Mucosa of descending colon (tissue), 3 donors: ENCODE results near the gene REPS2. TPM values are rescaled to one million over a fixed set of nuclear protein-coding genes. Genes with fewer than 3 reads are reported as not detected.

Experiments used
- ATAC-seq: fragments of 200-7000 bp; cut with Tn5 transposase; one replicate; pipeline ENCODE4 v1.9.1; 2020; ENCODE audit warnings: mild to moderate bottlenecking, moderate library complexity
- DNase-seq, 3 donors: peaks; one replicate each; pipeline ENCODE4 v3.0.0-alpha.2; 2020
- H3K36me3 ChIP-seq: fragments of 200-600 bp; one replicate; pipeline ENCODE4 v1.8.0; 2021; ENCODE audit warnings: low read depth, mild to moderate bottlenecking
- H3K4me1 ChIP-seq: fragments of 200-600 bp; one replicate; pipeline ENCODE4 v1.8.0; 2021; ENCODE audit warnings: low read depth, mild to moderate bottlenecking
- H3K4me3 ChIP-seq: fragments of 200-600 bp; one replicate; pipeline ENCODE4 v1.8.0; 2021; ENCODE audit warnings: mild to moderate bottlenecking
- H3K9me3 ChIP-seq: fragments of 200-600 bp; one replicate; pipeline ENCODE4 v1.8.0; 2021; ENCODE audit warnings: mild to moderate bottlenecking
- CTCF ChIP-seq: fragments of 200-600 bp; IDR thresholded peaks from one replicate; pipeline ENCODE4 v1.8.0; 2022; ENCODE audit warnings: antibody characterized with exemption, mild to moderate bottlenecking
- intact Hi-C, 2 donors: fragments of 100-400 bp; cut with DNase I in 1 of 2; cut with micrococcal nuclease in 1 of 2; formaldehyde crosslinking; loops; one replicate each; pipeline versions ENCODE4 v1.11.0 to v1.11.1; 2022; cut with DNase I, micrococcal nuclease
- total RNA-seq, 3 donors: library from RNA; stranded (reverse); fragmentation: NEBNext Ultra II Directional in 2 of 3; extraction: Animal tissue kit (Norgen Biotek cat#: 25700) in 2 of 3; gene quantifications; one replicate each; pipeline versions ENCODE4 v1.2.1 to v1.2.4, GENCODE V29; 2021 to 2023
- donor health status: DM: no; HTN: no; CAD: no; lungs with moderate emphysema.
- donor health status: DM: no; HTN: no; CAD: no.
- donor health status: DM: no; HTN: yes; CAD: no.

The REPS2 gene
- total RNA-seq, 3 donors from 2014 or later, result 12.7 to 19.6 (median 17.2) TPM

DNA sequence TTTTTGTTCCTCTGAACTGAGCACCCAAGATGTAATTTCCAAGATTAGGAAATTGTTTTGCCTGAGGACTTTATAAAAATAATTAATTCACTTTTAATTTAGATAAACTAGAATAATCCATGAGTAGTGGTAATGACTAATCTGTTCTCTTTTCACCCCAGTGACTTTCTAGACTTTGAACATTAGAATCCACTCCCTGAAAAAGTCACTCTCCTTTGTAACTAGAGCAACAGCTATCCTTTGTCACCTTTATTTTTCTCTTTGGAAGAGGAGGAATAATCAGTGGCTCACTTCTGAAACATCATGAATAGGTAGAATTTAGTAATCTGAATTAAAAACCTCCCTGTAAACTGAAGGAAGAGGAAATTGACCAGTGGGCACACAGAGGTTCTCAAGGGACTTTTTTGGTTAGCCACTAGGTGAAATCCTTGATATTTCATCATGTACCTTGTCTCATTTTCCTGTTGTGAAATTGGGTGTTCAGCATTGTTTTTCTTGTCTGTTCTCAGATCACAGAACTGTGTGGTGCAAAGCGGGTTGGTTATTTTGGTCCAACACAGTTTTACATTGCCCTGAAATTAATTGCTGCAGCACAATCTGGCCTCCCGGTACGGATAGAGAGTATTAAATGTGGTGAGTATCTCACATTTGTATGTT lies 59.4 kb downstream of the REPS2 start:
- Histone ChIP-seq H3K4me1 (no peaks in the 10 kb centered on the region), H3K9me3 (no peaks in the 10 kb centered on the region), H3K36me3 (no peaks in the 10 kb centered on the region), H3K4me3 (no peak overlapping the region)
- DNase-seq (no peak), ATAC-seq (no peak)
- intact Hi-C loops, result no loop called here
- TF ChIP-seq CTCF, result no peak

- Histone ChIP-seq H3K4me3 (no peak overlapping the region), H3K36me3 (no peaks in the 10 kb centered on the region), H3K9me3 (no peaks in the 10 kb centered on the region), H3K4me1 (no peaks in the 10 kb centered on the region)
- ATAC-seq, result peak; percentile 32
- no peak for TF ChIP-seq CTCF
- intact Hi-C loops, result no loop called here
- peak in 1 of 3 donors; percentile 38 for DNase-seq
Measured at GRCh38 chrX:17007134-17007768, 60.8 kb downstream of the REPS2 start.

DNA sequence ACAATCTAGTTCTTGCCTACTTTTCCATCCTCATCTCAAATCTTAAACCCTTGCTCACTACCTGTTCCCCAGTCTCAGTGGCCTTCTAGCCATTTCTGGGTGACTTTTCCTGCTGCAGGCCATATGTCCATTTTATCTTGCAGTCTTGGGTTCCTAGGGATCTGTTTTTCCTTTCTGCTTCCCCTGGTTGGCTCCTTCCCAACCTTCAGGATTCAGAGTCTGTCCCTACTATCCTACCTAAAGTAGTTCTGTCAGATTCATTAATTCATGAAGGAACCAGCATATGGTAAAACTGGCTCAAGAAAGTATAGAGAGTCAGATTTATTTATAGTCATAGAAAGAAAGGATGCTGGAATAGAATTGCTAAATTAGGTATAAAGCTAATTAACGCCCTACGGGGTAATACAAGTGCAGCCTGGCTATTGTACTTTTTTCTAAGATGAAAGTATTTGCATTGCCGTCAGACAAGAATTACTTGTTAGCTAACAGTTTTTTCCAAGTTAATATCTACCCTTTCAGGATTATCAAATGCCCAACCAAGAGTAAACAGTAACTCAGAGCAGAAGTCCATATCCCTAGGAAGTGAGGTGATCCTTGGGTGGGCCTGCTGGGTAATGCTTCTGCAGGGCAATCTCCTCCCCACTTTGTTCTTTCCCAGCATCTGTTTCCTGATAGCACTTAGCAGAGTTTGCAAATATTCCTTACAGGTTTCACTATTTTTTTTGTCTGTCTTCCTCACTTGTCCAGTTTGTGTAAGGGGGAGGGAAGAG lies 63.6 kb downstream of the REPS2 start:
- Histone ChIP-seq H3K36me3 (no peaks in the 10 kb centered on the region), H3K9me3 (no peaks in the 10 kb centered on the region), H3K4me1 (no peaks in the 10 kb centered on the region), H3K4me3 (no peak overlapping the region)
- intact Hi-C loops, result no loop called here
- ATAC-seq, result peak; percentile 86
- TF ChIP-seq CTCF, result no peak
- DNase-seq, result peak in 1 of 3 donors; percentile 28

DNA sequence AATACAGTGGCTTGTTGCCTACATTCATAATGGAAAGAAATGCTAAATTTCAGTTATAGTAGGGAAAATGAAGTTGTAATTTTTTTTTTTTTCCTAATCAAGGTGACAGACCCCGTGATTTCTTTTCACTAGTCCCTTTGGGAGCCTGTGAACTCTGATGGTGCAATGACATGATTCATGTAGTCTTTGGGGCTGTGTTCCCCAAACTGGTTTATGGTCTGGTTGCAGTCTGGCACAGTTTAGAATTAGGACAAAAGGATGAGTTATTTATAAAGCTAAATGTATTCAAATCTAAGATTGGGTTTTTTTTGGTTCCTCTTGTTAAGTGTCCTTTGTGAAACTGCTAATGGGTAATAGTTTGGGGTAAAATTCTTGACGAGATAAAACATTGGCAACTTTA lies 66.0 kb downstream of the REPS2 start:
- no peak for TF ChIP-seq CTCF
- ATAC-seq (no peak), DNase-seq (no peak)
- H3K36me3 ChIP-seq, result no peaks in the 10 kb centered on the region
- intact Hi-C loops, result no loop called here
- no peak overlapping the region for H3K4me3 ChIP-seq
- H3K4me1 ChIP-seq, result no peaks in the 10 kb centered on the region
- H3K9me3 ChIP-seq, result no peaks in the 10 kb centered on the region

GRCh38 chrX:17014216-17014615 lies 67.8 kb downstream of the REPS2 start:
- Histone ChIP-seq H3K4me1 (no peaks in the 10 kb centered on the region), H3K36me3 (no peaks in the 10 kb centered on the region), H3K9me3 (no peaks in the 10 kb centered on the region), H3K4me3 (no peak overlapping the region)
- ATAC-seq (no peak), DNase-seq (no peak)
- intact Hi-C loops, result no loop called here
- TF ChIP-seq CTCF, result no peak
